B cell (primary cell): ENCODE results near the gene BHLHE23.
"Not testable (repeated sequence)": the region's sequence is repeated elsewhere in the genome, so short reads cannot be mapped to it uniquely, and the experiment has no call there.

Experiments used
- CTCF ChIP-seq: fragments of 200-600 bp; IDR thresholded peaks from one replicate; pipeline ENCODE4 v1.8.0; 2022; ENCODE audit warnings: antibody characterized with exemption, mild to moderate bottlenecking
- EZH2 ChIP-seq: IDR thresholded peaks from 2 replicates; pipeline ENCODE4 v1.6.1; 2012; ENCODE audit warnings: borderline replicate concordance, low read depth, mild to moderate bottlenecking, moderate library complexity, low read length; ENCODE audit not compliant: insufficient read depth, poor library complexity, severe bottlenecking

GRCh38 chr20:62960446-62961309 is 46.1 kb downstream of the BHLHE23 start:
- not testable (repeated sequence) for TF ChIP-seq CTCF, EZH2
